Activated CD4-positive, alpha-beta T cell treated with anti-CD3 and anti-CD28 coated beads for 36 hours (primary cell): ENCODE results near the gene CALN1. TPM values are rescaled to one million over a fixed set of nuclear protein-coding genes. Genes with fewer than 3 reads are reported as not detected.
"Not testable (repeated sequence)": the region's sequence is repeated elsewhere in the genome, so short reads cannot be mapped to it uniquely, and the experiment has no call there.

ENCODE experiments used
- ATAC-seq: fragments of 200-7000 bp; cut with Tn5 transposase; one replicate; pipeline ENCODE4 v1.10.0; 2021; ENCODE audit warnings: mild to moderate bottlenecking, moderate library complexity
- CTCF ChIA-PET: fragments of 350-600 bp; sonication (Branson Sonifier 250); formaldehyde crosslinking; loops from one replicate; lab custom pipeline; 2021; ENCODE audit warnings: antibody characterized with exemption; lab: Charles Lee
- POLR2A ChIA-PET: fragments of 350-600 bp; sonication (Branson Sonifier 250); formaldehyde crosslinking; loops from one replicate; lab custom pipeline; 2021; ENCODE audit warnings: antibody characterized with exemption, inconsistent platforms; lab: Charles Lee
- DNase-seq: peaks from one replicate; pipeline ENCODE4 v3.0.0-alpha.2; 2020
- H3K27ac Mint-ChIP-seq: one replicate; pipeline ENCODE4 v1.8.0; 2021; ENCODE audit warnings: mixed read lengths
- H3K27me3 Mint-ChIP-seq: one replicate; pipeline ENCODE4 v1.8.0; 2021; ENCODE audit warnings: mixed read lengths
- H3K36me3 Mint-ChIP-seq: one replicate; pipeline ENCODE4 v1.8.0; 2021; ENCODE audit warnings: low read depth, mixed read lengths
- H3K4me1 Mint-ChIP-seq: one replicate; pipeline ENCODE4 v1.8.0; 2021; ENCODE audit warnings: mixed read lengths
- H3K4me3 Mint-ChIP-seq: one replicate; pipeline ENCODE4 v1.8.0; 2021; ENCODE audit warnings: mild to moderate bottlenecking, moderate library complexity, mixed read lengths
- H3K9me3 Mint-ChIP-seq: one replicate; pipeline ENCODE4 v1.8.0; 2021; ENCODE audit warnings: low read depth, mixed read lengths
- intact Hi-C, 2 experiments: fragments of 100-400 bp; cut with DNase I in 1 of 2; cut with micrococcal nuclease in 1 of 2; formaldehyde crosslinking; loops; one replicate each; pipeline versions ENCODE4 v1.14.2 to v1.15.1; 2022 to 2024; cut with DNase I, micrococcal nuclease
- total RNA-seq, 2 experiments: library from RNA; stranded (reverse); gene quantifications; one replicate each; pipeline ENCODE4 v1.2.3, GENCODE V29; 2021

Gene CALN1
- under 1 TPM; 0.11 to 0.12 TPM for total RNA-seq

DNA sequence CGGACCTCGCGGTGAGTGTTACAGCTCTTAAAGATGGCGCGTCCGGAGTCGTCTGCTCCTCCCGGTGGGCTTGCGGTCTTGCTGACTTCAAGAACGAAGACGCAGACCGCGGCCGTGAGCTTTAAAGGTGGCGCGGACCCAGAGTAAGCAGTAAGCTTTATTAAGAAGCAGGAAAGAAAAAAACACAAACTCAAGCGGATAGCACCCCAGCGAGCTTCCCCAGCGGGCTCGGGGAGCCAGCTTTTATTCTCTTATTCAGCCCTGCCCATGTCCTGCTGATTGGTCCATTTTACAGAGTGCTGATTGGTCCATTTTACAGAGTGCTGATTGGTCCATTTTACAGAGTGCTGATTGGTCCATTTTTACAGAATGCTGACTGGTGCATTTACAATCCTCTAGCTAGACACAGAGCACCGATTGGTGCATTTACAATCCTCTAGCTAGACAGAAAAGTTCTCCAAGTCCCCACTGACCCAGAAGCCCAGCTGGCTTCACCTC lies at the start of gene CALN1:
Gene CALN1, minus strand, starts transcription at position 218 of the 498 bp plus-strand sequence.
- H3K9me3 Mint-ChIP-seq, ATAC-seq, H3K27ac Mint-ChIP-seq, POLR2A ChIA-PET, H3K4me3 Mint-ChIP-seq, H3K4me1 Mint-ChIP-seq, H3K27me3 Mint-ChIP-seq, intact Hi-C loops, DNase-seq, H3K36me3 Mint-ChIP-seq, CTCF ChIA-PET: not testable (repeated sequence)

- Mint-ChIP-seq H3K4me1 (no peaks in the 10 kb centered on the region), H3K9me3 (no peaks in the 10 kb centered on the region), H3K4me3 (no peak overlapping the region), H3K27ac (no peak overlapping the region), H3K27me3 (no peaks in the 10 kb centered on the region), H3K36me3 (no peaks in the 10 kb centered on the region)
- intact Hi-C loops: no loop called here
- POLR2A ChIA-PET: no interaction called here
- CTCF ChIA-PET: no interaction called here
- ATAC-seq: no peak
- no peak for DNase-seq
These were observed 41.3 kb upstream of the CALN1 start for GRCh38 chr7:72453471-72453870.

DNA sequence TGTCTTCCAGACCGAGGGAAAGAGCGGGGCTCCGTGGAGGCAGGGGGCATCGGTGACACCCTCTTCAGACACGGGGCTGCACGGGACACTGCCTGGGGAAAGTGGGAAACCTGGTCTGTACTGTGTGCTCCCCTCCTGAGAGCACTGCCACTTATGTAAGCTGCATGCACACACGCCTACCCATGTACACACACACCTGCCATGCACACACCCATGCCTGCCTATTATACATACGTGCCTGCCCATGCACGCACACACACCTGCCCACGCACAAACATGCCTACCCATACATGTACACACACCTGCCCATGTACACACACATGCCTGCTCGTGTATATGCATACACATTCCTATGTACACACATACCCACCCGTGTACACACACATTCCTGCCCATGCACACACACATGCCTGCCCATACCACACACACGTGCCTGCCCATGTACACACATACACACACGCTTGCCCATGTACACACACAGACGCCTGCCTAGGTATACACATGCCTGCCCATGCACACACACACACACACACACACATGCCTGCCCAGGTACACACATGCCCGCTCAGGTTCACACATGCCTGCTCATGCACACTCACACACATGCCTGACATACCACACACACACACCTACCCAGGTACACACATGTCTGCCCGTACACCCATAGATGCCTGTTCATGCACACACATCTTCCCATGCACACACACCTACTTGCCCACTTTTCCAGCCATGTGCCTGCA lies 35.5 kb upstream of the CALN1 start:
- ATAC-seq: no peak
- H3K4me3 Mint-ChIP-seq: no peak overlapping the region
- CTCF ChIA-PET: interaction anchor here (0.6 kb wide), 1 partner anchor 1557 kb away, joined by 4 read pairs; no protein-coding TSS in a partner anchor

GRCh38 chr7:72446591-72447462 lies 34.7 kb upstream of the CALN1 start:
- no peak overlapping the region for H3K27ac Mint-ChIP-seq
- no peaks in the 10 kb centered on the region for H3K36me3 Mint-ChIP-seq
- H3K4me1 Mint-ChIP-seq: no peaks in the 10 kb centered on the region
- H3K4me3 Mint-ChIP-seq: no peak overlapping the region
- H3K27me3 Mint-ChIP-seq: peaks cover 8% of the 10 kb centered on the region
- no peak for DNase-seq
- POLR2A ChIA-PET: no interaction called here
- H3K9me3 Mint-ChIP-seq: no peaks in the 10 kb centered on the region
- CTCF ChIA-PET: no interaction called here
- intact Hi-C loops: no loop called here
- no peak for ATAC-seq

More for the DNA sequence above, 35.5 kb upstream of the CALN1 start:
- POLR2A ChIA-PET: no interaction called here
- Mint-ChIP-seq H3K27ac (no peak overlapping the region), H3K4me1 (no peaks in the 10 kb centered on the region), H3K9me3 (no peaks in the 10 kb centered on the region), H3K36me3 (no peaks in the 10 kb centered on the region), H3K27me3 (peaks cover 5% of the 10 kb centered on the region)
- no peak for DNase-seq
- intact Hi-C loops: no loop called here

DNA sequence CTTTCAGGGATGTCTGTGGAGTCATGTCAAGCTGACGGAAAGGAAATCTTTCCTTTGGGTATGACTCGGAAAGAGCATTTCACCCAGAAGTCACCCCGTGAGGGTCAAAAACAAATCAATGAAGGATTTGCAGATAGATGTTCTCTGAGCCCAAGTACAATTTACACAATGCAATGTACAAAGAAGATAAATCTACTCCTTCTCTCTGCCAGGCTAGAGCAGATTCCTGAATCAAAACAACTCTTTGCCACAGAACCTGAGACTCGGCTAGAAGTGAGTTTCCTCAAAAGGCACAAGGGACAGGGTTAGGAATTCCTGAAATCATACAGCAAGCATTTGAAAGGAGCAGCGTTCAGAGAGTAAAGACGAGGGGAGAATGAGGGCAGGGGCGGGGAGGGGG lies 34.0 kb upstream of the CALN1 start:
- ChIA-PET POLR2A (no interaction called here), CTCF (no interaction called here)
- H3K4me1 Mint-ChIP-seq: no peaks in the 10 kb centered on the region
- H3K36me3 Mint-ChIP-seq: no peaks in the 10 kb centered on the region
- no peak for DNase-seq
- H3K27me3 Mint-ChIP-seq: peaks cover 9% of the 10 kb centered on the region
- intact Hi-C loops: no loop called here
- H3K9me3 Mint-ChIP-seq: no peaks in the 10 kb centered on the region
- no peak overlapping the region for H3K27ac Mint-ChIP-seq
- ATAC-seq: no peak
- no peak overlapping the region for H3K4me3 Mint-ChIP-seq

DNA sequence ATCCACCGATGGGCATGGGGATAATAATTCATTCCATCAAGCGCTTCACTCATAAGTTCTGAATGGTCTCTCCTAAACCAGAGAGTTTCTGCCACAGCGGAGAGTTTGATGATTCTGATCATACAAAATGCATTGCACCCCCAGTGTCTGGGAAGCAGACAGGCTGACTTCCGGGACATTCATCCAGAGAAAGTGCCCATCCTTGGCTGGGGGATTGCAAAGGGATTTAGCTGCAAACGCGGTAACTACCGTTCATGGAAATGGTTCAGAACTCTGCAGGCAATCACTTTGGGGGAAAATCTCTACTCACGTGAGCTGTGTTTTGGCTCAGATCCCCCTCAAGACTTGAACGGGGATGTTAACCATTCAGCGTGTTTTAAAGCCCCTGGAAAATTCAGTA lies 33.4 kb upstream of the CALN1 start:
- intact Hi-C loops: no loop called here
- no peaks in the 10 kb centered on the region for H3K36me3 Mint-ChIP-seq
- ChIA-PET POLR2A (no interaction called here), CTCF (no interaction called here)
- H3K27me3 Mint-ChIP-seq: peaks cover 9% of the 10 kb centered on the region
- H3K27ac Mint-ChIP-seq: no peak overlapping the region
- no peak for DNase-seq
- no peaks in the 10 kb centered on the region for H3K9me3 Mint-ChIP-seq
- H3K4me3 Mint-ChIP-seq: no peak overlapping the region
- no peaks in the 10 kb centered on the region for H3K4me1 Mint-ChIP-seq
- no peak for ATAC-seq

GRCh38 chr7:72445075-72445474 lies 32.9 kb upstream of the CALN1 start:
- ChIA-PET POLR2A (no interaction called here), CTCF (no interaction called here)
- H3K36me3 Mint-ChIP-seq: no peaks in the 10 kb centered on the region
- H3K4me1 Mint-ChIP-seq: no peaks in the 10 kb centered on the region
- H3K27me3 Mint-ChIP-seq: peaks cover 9% of the 10 kb centered on the region
- H3K4me3 Mint-ChIP-seq: no peak overlapping the region
- H3K9me3 Mint-ChIP-seq: no peaks in the 10 kb centered on the region
- ATAC-seq (no peak), DNase-seq (no peak)
- no peak overlapping the region for H3K27ac Mint-ChIP-seq
- intact Hi-C loops: no loop called here

DNA sequence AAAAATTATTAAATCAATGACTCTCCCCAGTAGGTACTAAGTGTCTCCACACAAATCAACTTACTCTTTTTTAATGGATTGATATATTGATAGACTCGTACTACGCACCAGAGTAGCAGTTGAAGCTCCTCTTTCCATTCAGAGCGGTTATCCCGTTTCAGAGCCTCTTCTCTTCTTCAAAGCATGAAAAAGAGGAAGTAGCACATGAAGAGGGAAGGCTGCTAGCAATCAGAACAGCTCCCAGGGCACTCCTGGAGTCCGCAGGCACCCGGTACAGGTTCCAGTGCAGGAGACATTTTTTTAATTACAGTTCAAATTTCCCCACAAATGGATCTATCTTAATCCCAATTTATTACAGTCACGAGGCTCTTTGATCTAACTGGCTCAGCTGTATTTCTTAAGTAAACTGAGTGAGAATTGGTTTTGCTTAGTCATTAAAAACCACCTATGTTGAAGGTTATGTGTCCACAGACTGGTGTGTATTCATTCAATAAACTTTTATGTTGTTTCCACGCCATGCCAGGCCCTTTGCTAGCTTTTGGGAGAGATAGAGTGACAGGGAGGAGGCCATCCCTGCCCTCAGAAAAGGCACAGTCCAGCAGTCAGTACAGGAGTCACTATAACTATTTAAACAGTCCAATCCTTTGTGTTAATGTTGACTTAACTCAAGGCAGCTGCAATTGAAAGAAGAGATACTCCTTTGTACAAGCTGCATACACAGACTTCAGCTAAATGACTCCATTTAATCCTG lies 32.1 kb upstream of the CALN1 start:
- intact Hi-C loops: no loop called here

GRCh38 chr7:72441791-72442190 lies 29.7 kb upstream of the CALN1 start:
- DNase-seq (no peak), ATAC-seq (no peak)
- Mint-ChIP-seq H3K9me3 (no peaks in the 10 kb centered on the region), H3K36me3 (no peaks in the 10 kb centered on the region), H3K27ac (no peak overlapping the region), H3K4me3 (no peak overlapping the region), H3K27me3 (peaks cover 9% of the 10 kb centered on the region), H3K4me1 (no peaks in the 10 kb centered on the region)
- intact Hi-C loops: no loop called here
- POLR2A ChIA-PET: no interaction called here
- CTCF ChIA-PET: no interaction called here

More for the DNA sequence above, 32.1 kb upstream of the CALN1 start:
- Mint-ChIP-seq H3K27ac (no peak overlapping the region), H3K27me3 (peaks cover 9% of the 10 kb centered on the region), H3K9me3 (no peaks in the 10 kb centered on the region), H3K4me1 (no peaks in the 10 kb centered on the region), H3K4me3 (no peak overlapping the region), H3K36me3 (no peaks in the 10 kb centered on the region)
- POLR2A ChIA-PET: no interaction called here
- CTCF ChIA-PET: no interaction called here
- ATAC-seq (no peak), DNase-seq (no peak)

DNA sequence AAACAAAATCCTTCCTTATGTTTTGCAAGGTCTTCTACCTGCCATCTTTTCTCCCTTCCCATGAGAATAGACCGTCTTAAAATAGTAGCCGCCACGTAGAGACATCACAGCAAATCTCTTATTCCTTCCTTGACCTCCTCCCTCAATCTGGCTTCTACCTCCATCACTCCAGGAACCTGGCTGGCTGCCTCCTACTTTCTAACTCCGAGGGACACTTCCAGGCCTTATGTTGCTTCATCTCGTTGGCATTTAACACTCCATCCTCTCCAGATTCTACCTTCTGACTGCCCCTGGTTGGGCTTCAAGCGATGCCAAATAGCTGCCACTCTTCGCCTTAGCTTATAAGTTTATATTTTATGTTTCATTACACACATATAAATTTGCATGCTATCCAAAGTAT lies 26.4 kb upstream of the CALN1 start:
- Mint-ChIP-seq H3K36me3 (no peaks in the 10 kb centered on the region), H3K4me1 (no peaks in the 10 kb centered on the region), H3K4me3 (no peak overlapping the region), H3K9me3 (no peaks in the 10 kb centered on the region), H3K27me3 (peaks cover 5% of the 10 kb centered on the region), H3K27ac (no peak overlapping the region)
- ChIA-PET POLR2A (no interaction called here), CTCF (no interaction called here)
- no peak for ATAC-seq
- intact Hi-C loops: no loop called here
- DNase-seq: no peak

DNA sequence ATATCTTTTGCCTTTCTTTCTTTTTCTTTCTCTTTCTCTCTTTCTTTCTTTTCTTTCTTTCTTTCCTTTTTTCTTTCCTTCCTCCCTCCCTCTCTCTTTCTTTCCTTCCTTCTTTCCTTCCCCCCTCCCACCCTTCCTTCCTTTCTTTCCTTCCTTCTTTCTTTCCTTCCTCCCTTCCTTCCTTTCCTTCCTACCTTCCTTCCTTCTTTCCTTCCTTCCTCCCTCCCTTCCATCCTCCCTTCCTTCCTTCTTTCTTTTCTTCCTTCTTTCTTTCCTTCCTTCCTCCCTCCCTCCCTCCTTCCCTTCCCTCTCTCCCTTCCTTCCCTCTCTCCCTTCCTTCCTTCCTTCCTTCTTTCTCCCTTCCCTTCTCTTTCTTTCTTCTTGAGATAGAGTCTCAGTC lies 25.5 kb upstream of the CALN1 start:
- ATAC-seq: no peak
- ChIA-PET CTCF (no interaction called here), POLR2A (no interaction called here)
- H3K27ac Mint-ChIP-seq: no peak overlapping the region
- H3K4me3 Mint-ChIP-seq: no peak overlapping the region
- no peaks in the 10 kb centered on the region for H3K36me3 Mint-ChIP-seq
- no peaks in the 10 kb centered on the region for H3K4me1 Mint-ChIP-seq
- H3K9me3 Mint-ChIP-seq: no peaks in the 10 kb centered on the region
- intact Hi-C loops: no loop called here
- DNase-seq: no peak
- H3K27me3 Mint-ChIP-seq: peaks cover 5% of the 10 kb centered on the region
